H1 (cell line): ENCODE results near the gene SEL1L. TPM values are rescaled to one million over a fixed set of nuclear protein-coding genes. Genes with fewer than 3 reads are reported as not detected.

Source experiments
- CTCF ChIA-PET: fragments of 300-600 bp; sonication (Branson Sonifier 250); formaldehyde crosslinking; loops from one replicate; lab custom pipeline; 2021; ENCODE audit not compliant: partially characterized antibody; lab: Charles Lee
- POLR2A ChIA-PET: fragments of 300-600 bp; sonication (Branson Sonifier 250); formaldehyde crosslinking; loops from one replicate; lab custom pipeline; 2021; ENCODE audit warnings: inconsistent platforms; ENCODE audit not compliant: partially characterized antibody; lab: Charles Lee
- DNase-seq, 2 experiments: peaks; one replicate each; pipeline versions ENCODE4 v3.0.0 to v3.0.0-alpha.2; 2010 to 2022; ENCODE audit warnings: low spot score in 2 of 2, low read depth in 1 of 2, mixed read lengths in 1 of 2
- FAIRE-seq: peaks from 2 replicates; lab custom pipeline; 2011; peaks lifted over from hg19 to GRCh38; lab: Jason Lieb, UNC
- H2AFZ ChIP-seq: 2 replicates; pipeline ENCODE4 v1.8.1; 2012; ENCODE audit warnings: low read length, inconsistent platforms
- H2AK5ac ChIP-seq: 2 replicates; pipeline ENCODE4 v1.6.1; 2013; ENCODE audit warnings: low read depth, low read length
- H2BK120ac ChIP-seq: replicated peaks from 2 replicates; pipeline ENCODE3; 2013; ENCODE audit warnings: low read depth, low read length, inconsistent platforms
- H2BK12ac ChIP-seq: 2 replicates; pipeline ENCODE4 v1.6.1; 2013; ENCODE audit warnings: low read depth, low read length
- H2BK15ac ChIP-seq: 2 replicates; pipeline ENCODE4 v1.6.1; 2013; ENCODE audit warnings: low read length
- H2BK20ac ChIP-seq: 2 replicates; pipeline ENCODE4 v1.6.1; 2013; ENCODE audit warnings: low read length
- H2BK5ac ChIP-seq: 2 replicates; pipeline ENCODE4 v1.6.1; 2013; ENCODE audit warnings: low read depth, low read length
- H3K14ac ChIP-seq: 2 replicates; pipeline ENCODE4 v1.6.1; 2013; ENCODE audit warnings: inconsistent platforms; ENCODE audit not compliant: insufficient read length
- H3K18ac ChIP-seq: 2 replicates; pipeline ENCODE4 v1.6.1; 2013; ENCODE audit warnings: low read length; ENCODE audit errors: extremely low read depth
- H3K23ac ChIP-seq: 2 replicates; pipeline ENCODE4 v1.6.1; 2013; ENCODE audit warnings: inconsistent platforms; ENCODE audit not compliant: insufficient read length
- H3K23me2 ChIP-seq: 2 replicates; pipeline ENCODE4 v1.6.1; 2013; ENCODE audit warnings: low read depth, low read length
- H3K27ac ChIP-seq: 2 replicates; pipeline ENCODE4 v1.6.1; 2011; ENCODE audit warnings: low read depth, low read length, inconsistent platforms
- H3K27me3 ChIP-seq, 4 experiments: replicated peaks in 1 of 4; 1 replicate in 1 of 4; 2 replicates in 3 of 4; pipeline versions ENCODE4 v1.6.1 to v1.8.1; 2011 to 2013; ENCODE audit warnings: low read length in 3 of 4, mild to moderate bottlenecking in 3 of 4, inconsistent platforms in 2 of 4, mixed read lengths in 2 of 4, moderate library complexity in 1 of 4; ENCODE audit not compliant: control insufficient read depth in 3 of 4, insufficient read depth in 3 of 4; ENCODE audit errors: extremely low read depth in 1 of 4
- H3K36me3 ChIP-seq, 4 experiments: 2 replicates each; pipeline versions ENCODE4 v1.6.1 to v1.8.1; 2011 to 2013; ENCODE audit warnings: mild to moderate bottlenecking in 4 of 4, low read length in 3 of 4, moderate library complexity in 2 of 4, control low read depth in 1 of 4, inconsistent platforms in 1 of 4; ENCODE audit not compliant: insufficient read depth in 4 of 4, control insufficient read depth in 2 of 4
- H3K4ac ChIP-seq: replicated peaks from 2 replicates; pipeline ENCODE3; 2013; ENCODE audit warnings: low read length, low read depth, mixed read lengths, inconsistent platforms; ENCODE audit not compliant: insufficient read length
- H3K4me1 ChIP-seq, 4 experiments: replicated peaks in 1 of 4; 1 replicate in 1 of 4; 2 replicates in 3 of 4; pipeline versions ENCODE4 v1.6.1 to v1.8.1; 2011 to 2013; ENCODE audit warnings: low read length in 3 of 4, inconsistent platforms in 2 of 4, mixed read lengths in 1 of 4; ENCODE audit not compliant: insufficient read depth in 4 of 4, control insufficient read depth in 3 of 4
- H3K4me2 ChIP-seq, 2 experiments: 2 replicates each; pipeline versions ENCODE4 v1.6.1 to v1.8.1; 2011 to 2013; ENCODE audit warnings: low read depth in 2 of 2, low read length in 2 of 2, control low read depth in 1 of 2, inconsistent platforms in 1 of 2, mild to moderate bottlenecking in 1 of 2; ENCODE audit not compliant: insufficient read depth in 1 of 2
- H3K4me3 ChIP-seq, 4 experiments: fragments of 200-600, 300-600 bp in 1 of 4; sonication (generic), shearing (Covaris generic), sonication (Bioruptor Twin) in 1 of 4; 2 replicates each; pipeline versions ENCODE4 v1.5.1 to v1.8.1; 2011 to 2016; ENCODE audit warnings: low read length in 4 of 4, low read depth in 3 of 4, control low read depth in 2 of 4, inconsistent platforms in 2 of 4, mild to moderate bottlenecking in 2 of 4, mixed read lengths in 1 of 4, moderate library complexity in 1 of 4; ENCODE audit not compliant: insufficient read depth in 2 of 4; ENCODE audit errors: extremely low read depth in 1 of 4
- H3K56ac ChIP-seq: replicated peaks from 2 replicates; pipeline ENCODE3; 2013; ENCODE audit warnings: low read depth, mild to moderate bottlenecking, mixed read lengths, low read length, inconsistent platforms; ENCODE audit not compliant: insufficient read length
- H3K79me1 ChIP-seq: 2 replicates; pipeline ENCODE4 v1.6.1; 2013; ENCODE audit warnings: low read depth, low read length, control low read depth
- H3K79me2 ChIP-seq, 2 experiments: 2 replicates each; pipeline versions ENCODE4 v1.6.1 to v1.8.1; 2012 to 2013; ENCODE audit warnings: low read length in 2 of 2, mild to moderate bottlenecking in 2 of 2, inconsistent platforms in 1 of 2; ENCODE audit not compliant: insufficient read depth in 2 of 2, control insufficient read depth in 1 of 2
- H3K9ac ChIP-seq, 4 experiments: replicated peaks in 1 of 4; 1 replicate in 1 of 4; 2 replicates in 3 of 4; pipeline versions ENCODE4 v1.6.1 to v1.8.1; 2011 to 2013; ENCODE audit warnings: low read depth in 3 of 4, low read length in 3 of 4, control low read depth in 2 of 4, mild to moderate bottlenecking in 2 of 4, moderate library complexity in 2 of 4, inconsistent platforms in 1 of 4; ENCODE audit errors: extremely low read depth in 1 of 4
- H3K9me3 ChIP-seq, 2 experiments: 2 replicates each; pipeline versions ENCODE4 v1.6.1 to v1.8.1; 2012 to 2013; ENCODE audit warnings: mild to moderate bottlenecking in 2 of 2, moderate library complexity in 2 of 2, control low read depth in 1 of 2, inconsistent platforms in 1 of 2, low read depth in 1 of 2, low read length in 1 of 2, mixed read lengths in 1 of 2; ENCODE audit not compliant: insufficient read depth in 2 of 2
- H4K20me1 ChIP-seq, 2 experiments: replicated peaks in 1 of 2; 2 replicates each; pipeline versions ENCODE3 to v1.8.1; 2011 to 2013; ENCODE audit warnings: inconsistent platforms in 2 of 2, low read length in 2 of 2, mild to moderate bottlenecking in 1 of 2; ENCODE audit not compliant: insufficient read depth in 2 of 2, control insufficient read depth in 1 of 2
- H4K5ac ChIP-seq: 2 replicates; pipeline ENCODE4 v1.6.1; 2013; ENCODE audit warnings: low read length, low read depth, mixed read lengths, inconsistent platforms; ENCODE audit not compliant: insufficient read length
- H4K8ac ChIP-seq: 2 replicates; pipeline ENCODE4 v1.8.0; 2013; ENCODE audit warnings: mild to moderate bottlenecking, moderate library complexity, low read length, inconsistent platforms; ENCODE audit not compliant: insufficient read depth; ENCODE audit errors: extremely low read depth
- H4K91ac ChIP-seq: replicated peaks from 2 replicates; pipeline ENCODE3; 2013; ENCODE audit warnings: low read length, mixed read lengths, inconsistent platforms; ENCODE audit not compliant: insufficient read length
- BACH1 ChIP-seq: IDR thresholded peaks from 2 replicates; pipeline ENCODE4 v1.6.1; 2012; ENCODE audit warnings: low read length, improper control_type of control experiment
- CEBPB ChIP-seq: IDR thresholded peaks from 2 replicates; pipeline ENCODE4 v1.6.1; 2012; ENCODE audit warnings: low read depth, low read length
- CTCF ChIP-seq, 3 experiments: IDR thresholded peaks; 1 replicate in 2 of 3; 2 replicates in 1 of 3; pipeline versions ENCODE4 v1.5.1 to v1.6.1; 2011; ENCODE audit warnings: low read length in 3 of 3, mild to moderate bottlenecking in 3 of 3, inconsistent platforms in 2 of 3, low read depth in 1 of 3, moderate library complexity in 1 of 3; ENCODE audit not compliant: insufficient read depth in 1 of 3; ENCODE audit errors: control extremely low read depth in 1 of 3
- EGR1 ChIP-seq: IDR thresholded peaks from 2 replicates; pipeline ENCODE4 v1.6.1; 2011; ENCODE audit warnings: low read depth, low read length, borderline replicate concordance
- HDAC2 ChIP-seq, 2 experiments: fragments of 300-600 bp in 1 of 2; sonication (generic) in 1 of 2; IDR thresholded peaks; 2 replicates each; pipeline ENCODE4 v1.6.1; 2011 to 2012; ENCODE audit warnings: low read depth in 2 of 2, low read length in 2 of 2, mild to moderate bottlenecking in 2 of 2, moderate library complexity in 2 of 2, borderline replicate concordance in 1 of 2, inconsistent platforms in 1 of 2
- JUND ChIP-seq: IDR thresholded peaks from 2 replicates; pipeline ENCODE4 v1.6.1; 2011; ENCODE audit warnings: mild to moderate bottlenecking, improper control_type of control experiment, low read length
- PHF8 ChIP-seq: fragments of 200-600 bp; sonication (generic); conservative IDR thresholded peaks from 2 replicates; pipeline ENCODE4 v1.7.1; 2012; ENCODE audit warnings: low read depth, mild to moderate bottlenecking, inconsistent platforms, low read length, moderate library complexity
- SIX5 ChIP-seq: IDR thresholded peaks from 2 replicates; pipeline ENCODE4 v1.6.1; 2011; ENCODE audit warnings: mild to moderate bottlenecking, low read depth, low read length
- SP4 ChIP-seq: IDR thresholded peaks from 2 replicates; pipeline ENCODE4 v1.6.1; 2012; ENCODE audit warnings: low read length, inconsistent platforms
- SRF ChIP-seq: IDR thresholded peaks from 2 replicates; pipeline ENCODE4 v1.6.1; 2011; ENCODE audit warnings: mild to moderate bottlenecking, low read depth, low read length, moderate library complexity
- WGBS, 2 experiments: shearing (Covaris generic) in 1 of 2; methylation state at CpG; one replicate each; pipeline versions ENCODE4 v1.1.6 to v1.1.7; 2013 to 2015; ENCODE audit warnings: low lambda C conversion rate in 2 of 2, mixed read lengths in 2 of 2, inconsistent platforms in 1 of 2, low coverage in 1 of 2, missing lambda C conversion rate in 1 of 2; ENCODE audit not compliant: insufficient replicate concordance in 2 of 2, insufficient coverage in 1 of 2, insufficient read length in 1 of 2; ENCODE audit errors: extremely low coverage in 1 of 2, missing lambda C conversion rate in 1 of 2; 5-methylcytosine and 5-hydroxymethylcytosine counted together
- polyA plus RNA-seq, 7 experiments: library from polyadenylated mRNA; depleted of rRNA in 3 of 7; stranded (reverse) in 5 of 7; unstranded in 2 of 7; fragments of >200 nt in 5 of 7; fragments of 200-250 nt in 2 of 7; gene quantifications; 1 replicate in 5 of 7; 2 replicates in 1 of 7; 4 replicates in 1 of 7; pipeline versions ENCODE4 v1.2.1 to v1.2.3, GENCODE V29; 2011 to 2013; ENCODE audit warnings: missing spikeins in 2 of 7, mixed read lengths in 2 of 7
- total RNA-seq: library from RNA; stranded (reverse); fragmentation: NEBNext Ultra II Directional; extraction: Animal tissue kit (Norgen Biotek cat#: 25700); gene quantifications from 2 replicates; pipeline ENCODE4 v1.2.1, GENCODE V29; 2021
- TF ChIP-seq, protein P1 (sequence below): IDR thresholded peaks from 2 replicates; pipeline ENCODE4 v1.6.1; 2012; ENCODE audit warnings: inconsistent platforms

The SEL1L gene
- total and polyA plus RNA-seq, 2 of the 8 experiments (the other 6 are each of a cell fraction or from before 2014, with no cell fraction given) = 4.3 to 34.9 TPM

GRCh38 chr14:81550001-81550637 is 16.5 kb upstream of the SEL1L start:
- Histone ChIP-seq H3K4me3 (no peak overlapping the region), H4K20me1 (no peaks in the 10 kb centered on the region), H2AK5ac (no peak overlapping the region), H3K9ac (no peak overlapping the region), H3K14ac (no peak overlapping the region), H3K56ac (no peak overlapping the region), H3K23me2 (no peaks in the 10 kb centered on the region), H3K4me2 (no peak overlapping the region), H2AFZ (no peak overlapping the region), H3K4me1 (no peaks in the 10 kb centered on the region), H4K5ac (no peak overlapping the region), H3K27me3 (no peaks in the 10 kb centered on the region), H3K36me3 (no peaks in the 10 kb centered on the region), H2BK15ac (no peak overlapping the region), H3K23ac (no peak overlapping the region), H3K79me2 (no peaks in the 10 kb centered on the region), H2BK20ac (no peak overlapping the region), H3K27ac (no peak overlapping the region), H2BK12ac (no peak overlapping the region), H3K4ac (no peak overlapping the region), H3K18ac (no peak overlapping the region), H4K91ac (no peak overlapping the region), H2BK120ac (no peak overlapping the region), H4K8ac (no peak overlapping the region), H3K9me3 (no peaks in the 10 kb centered on the region), H2BK5ac (no peak overlapping the region), H3K79me1 (no peaks in the 10 kb centered on the region)
- DNase-seq (no peak), FAIRE-seq (no peak)
- ChIA-PET CTCF (no interaction called here), POLR2A (no interaction called here)
- 91% methylated on average over 4 of the region's 4 CpGs; no CpG with 5 or more reads in 1 of the 2 experiments for WGBS, 2 experiments
- no peak for TF ChIP-seq EGR1
- TF ChIP-seq HDAC2 (IDR thresholded peaks at IDR 0.05; ENCODE audit: borderline replicate concordance in 1 of 2, low read depth in 2 of 2, low read length in 2 of 2) = no peak
- TF ChIP-seq BACH1 = no peak
- TF ChIP-seq SP4 = no peak
- no peak for TF ChIP-seq SIX5
- no peak for TF ChIP-seq SRF
- TF ChIP-seq, protein P1, sequence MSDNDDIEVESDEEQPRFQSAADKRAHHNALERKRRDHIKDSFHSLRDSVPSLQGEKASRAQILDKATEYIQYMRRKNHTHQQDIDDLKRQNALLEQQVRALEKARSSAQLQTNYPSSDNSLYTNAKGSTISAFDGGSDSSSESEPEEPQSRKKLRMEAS = no peak
- TF ChIP-seq CTCF (IDR thresholded peaks at IDR 0.05; ENCODE audit: control extremely low read depth in 1 of 3, insufficient read depth in 1 of 3, low read depth in 1 of 3, low read length in 3 of 3) = no peak
- no peak for TF ChIP-seq PHF8
- no peak for TF ChIP-seq CEBPB
- TF ChIP-seq JUND = no peak
